H1 (cell line): ENCODE measurements around the gene CGNL1. TPM values are rescaled to one million over a fixed set of nuclear protein-coding genes. Genes with fewer than 3 reads are reported as not detected.

Experiments
- FOSL1 ChIP-seq: IDR thresholded peaks from 2 replicates; pipeline ENCODE4 v1.6.1; 2011; ENCODE audit warnings: mild to moderate bottlenecking, low read depth, low read length, moderate library complexity; ENCODE audit not compliant: insufficient read depth
- KDM1A ChIP-seq: fragments of 200-600, 300-600 bp; sonication (generic); IDR thresholded peaks from 2 replicates; pipeline ENCODE4 v1.7.1; 2016; ENCODE audit warnings: mild to moderate bottlenecking, low read length, borderline replicate concordance
- KDM5A ChIP-seq: fragments of 200-600 bp; IDR thresholded peaks from 2 replicates; pipeline ENCODE4 v1.7.1; 2012; ENCODE audit warnings: mild to moderate bottlenecking, low read length, inconsistent platforms, mixed read lengths
- POLR2AphosphoS5 ChIP-seq: IDR thresholded peaks from 2 replicates; pipeline ENCODE4 v1.6.1; 2011; ENCODE audit warnings: low read depth, low read length
- polyA plus RNA-seq, 7 experiments: library from polyadenylated mRNA; depleted of rRNA in 3 of 7; stranded (reverse) in 5 of 7; unstranded in 2 of 7; fragments of >200 nt in 5 of 7; fragments of 200-250 nt in 2 of 7; gene quantifications; 1 replicate in 5 of 7; 2 replicates in 1 of 7; 4 replicates in 1 of 7; pipeline versions ENCODE4 v1.2.1 to v1.2.3, GENCODE V29; 2011 to 2013; ENCODE audit warnings: missing spikeins in 2 of 7, mixed read lengths in 2 of 7
- total RNA-seq: library from RNA; stranded (reverse); fragmentation: NEBNext Ultra II Directional; extraction: Animal tissue kit (Norgen Biotek cat#: 25700); gene quantifications from 2 replicates; pipeline ENCODE4 v1.2.1, GENCODE V29; 2021

CGNL1 gene
- total and polyA plus RNA-seq, 2 of the 8 experiments (the other 6 are each of a cell fraction or from before 2014, with no cell fraction given), result 21.8 to 75.6 TPM

DNA sequence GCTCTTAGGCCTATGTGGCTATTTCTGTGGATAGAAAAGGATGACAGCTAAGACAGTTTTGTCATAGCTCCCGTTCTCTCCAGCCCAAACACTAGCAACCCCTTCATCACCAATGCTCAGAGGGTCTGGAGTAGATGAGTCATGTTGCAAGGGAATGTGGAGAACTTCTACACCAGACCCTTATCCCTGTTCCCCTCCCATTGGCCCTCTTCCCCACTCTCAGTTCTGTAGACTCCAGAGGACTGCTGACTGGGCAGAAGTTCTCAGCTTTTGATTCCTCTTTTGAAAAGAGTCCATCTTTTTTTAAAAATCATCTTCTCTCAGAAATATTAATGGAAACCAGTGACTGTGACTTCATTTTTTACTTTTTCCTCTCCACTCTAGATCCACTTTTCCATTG is 213.0 kb downstream of the CGNL1 start (continued):
- TF ChIP-seq KDM5A (no peak), KDM1A (no peak), POLR2AphosphoS5 (no peak), FOSL1 (no peak)
